ENCODE results near the gene ONECUT3.

- TF ChIP-seq CTCF (IDR thresholded peaks at IDR 0.05), result no peak
- TF ChIP-seq ATF6 (CRISPR knock-in tag; IDR thresholded peaks at IDR 0.05), result no peak
- no peak for TF ChIP-seq PREB (CRISPR knock-in tag; IDR thresholded peaks at IDR 0.05; ENCODE audit: borderline replicate concordance)
- TF ChIP-seq ETV6 (CRISPR knock-in tag; IDR thresholded peaks at IDR 0.05), result no peak
- TF ChIP-seq HMGXB4 (CRISPR knock-in tag; IDR thresholded peaks at IDR 0.05), result no peak
- TF ChIP-seq CREB1 (CRISPR knock-in tag; IDR thresholded peaks at IDR 0.05), result no peak
- TF ChIP-seq FOXJ3 (CRISPR knock-in tag; IDR thresholded peaks at IDR 0.05; ENCODE audit: borderline replicate concordance), result no peak
- TF ChIP-seq NR1H2 (CRISPR knock-in tag; IDR thresholded peaks at IDR 0.05), result no peak
- no peak for TF ChIP-seq NFYB (CRISPR knock-in tag; conservative IDR thresholded peaks at IDR 0.05; ENCODE audit: low read depth)
These were observed 53.1 kb downstream of the ONECUT3 start for GRCh38 chr19:1806184-1807029.

All from WTC11 (cell line).